Endodermal cell (in vitro differentiated cells): ENCODE results near the gene PPP1R2B. TPM values are rescaled to one million over a fixed set of nuclear protein-coding genes. Genes with fewer than 3 reads are reported as not detected.

Experiments used
- DNase-seq: peaks from one replicate; pipeline ENCODE4 v3.0.0-alpha.2; 2017
- H3K27ac ChIP-seq: 2 replicates; pipeline ENCODE4 v1.5.1; 2013; ENCODE audit warnings: mild to moderate bottlenecking, low read depth, low read length, moderate library complexity
- H3K27me3 ChIP-seq: 2 replicates; pipeline ENCODE4 v1.6.1; 2013; ENCODE audit warnings: mild to moderate bottlenecking, low read length, moderate library complexity; ENCODE audit not compliant: insufficient read depth, control insufficient read depth, poor library complexity, severe bottlenecking
- H3K36me3 ChIP-seq: 2 replicates; pipeline ENCODE4 v1.7.0; 2013; ENCODE audit warnings: mild to moderate bottlenecking, low read length, moderate library complexity; ENCODE audit not compliant: control insufficient read depth, insufficient read depth
- H3K4me1 ChIP-seq: one replicate; pipeline ENCODE4 v1.7.0; 2013; ENCODE audit warnings: low read length; ENCODE audit not compliant: control insufficient read depth, insufficient read depth
- H3K4me3 ChIP-seq: 2 replicates; pipeline ENCODE4 v1.5.1; 2013; ENCODE audit warnings: mild to moderate bottlenecking, low read length, moderate library complexity
- H3K9ac ChIP-seq: 2 replicates; pipeline ENCODE4 v1.6.1; 2013; ENCODE audit warnings: mild to moderate bottlenecking, low read length, moderate library complexity; ENCODE audit not compliant: poor library complexity, severe bottlenecking; ENCODE audit errors: extremely low read depth
- H3K9me3 ChIP-seq: 2 replicates; pipeline ENCODE4 v1.6.1; 2013; ENCODE audit warnings: mild to moderate bottlenecking, low read length, moderate library complexity; ENCODE audit not compliant: control insufficient read depth
- H3K27ac Mint-ChIP-seq: 2 replicates; pipeline ENCODE4 v1.8.0; 2020; ENCODE audit warnings: mixed read lengths
- H3K27me3 Mint-ChIP-seq: 2 replicates; pipeline ENCODE4 v1.8.0; 2021; ENCODE audit warnings: mild to moderate bottlenecking, mixed read lengths; ENCODE audit not compliant: insufficient read depth
- H3K36me3 Mint-ChIP-seq: 2 replicates; pipeline ENCODE4 v1.8.0; 2020; ENCODE audit warnings: low read depth, mixed read lengths
- H3K4me1 Mint-ChIP-seq: 2 replicates; pipeline ENCODE4 v1.8.0; 2020; ENCODE audit warnings: mixed read lengths
- H3K4me3 Mint-ChIP-seq: 2 replicates; pipeline ENCODE4 v1.8.0; 2020; ENCODE audit warnings: mild to moderate bottlenecking, moderate library complexity, mixed read lengths
- H3K9me3 Mint-ChIP-seq: 2 replicates; pipeline ENCODE4 v1.8.0; 2020; ENCODE audit warnings: mild to moderate bottlenecking, mixed read lengths
- WGBS, 2 experiments: methylation state at CpG; one replicate each; pipeline versions ENCODE4 v1.1.5 to v1.1.7; 2013; ENCODE audit warnings: missing lambda C conversion rate in 2 of 2, mixed read lengths in 1 of 2; ENCODE audit not compliant: insufficient coverage in 1 of 2, insufficient read length in 1 of 2; 5-methylcytosine and 5-hydroxymethylcytosine counted together
- total RNA-seq, 2 donors: library from RNA; stranded (reverse); fragmentation: NEBNext Ultra II Directional in 1 of 2; extraction: Animal tissue kit (Norgen Biotek cat#: 25700) in 1 of 2; gene quantifications; 2 replicates in 1 of 2; 3 replicates in 1 of 2; pipeline ENCODE4 v1.2.1, GENCODE V29; 2021
- TF ChIP-seq, protein P1 (sequence below): fragments of 200-600 bp; sonication (generic); conservative IDR thresholded peaks from 2 replicates; pipeline ENCODE4 v1.5.0; 2021; ENCODE audit warnings: antibody characterized with exemption, mild to moderate bottlenecking

PPP1R2B gene
- total RNA-seq, 2 donors from 2014 or later: not detected

DNA sequence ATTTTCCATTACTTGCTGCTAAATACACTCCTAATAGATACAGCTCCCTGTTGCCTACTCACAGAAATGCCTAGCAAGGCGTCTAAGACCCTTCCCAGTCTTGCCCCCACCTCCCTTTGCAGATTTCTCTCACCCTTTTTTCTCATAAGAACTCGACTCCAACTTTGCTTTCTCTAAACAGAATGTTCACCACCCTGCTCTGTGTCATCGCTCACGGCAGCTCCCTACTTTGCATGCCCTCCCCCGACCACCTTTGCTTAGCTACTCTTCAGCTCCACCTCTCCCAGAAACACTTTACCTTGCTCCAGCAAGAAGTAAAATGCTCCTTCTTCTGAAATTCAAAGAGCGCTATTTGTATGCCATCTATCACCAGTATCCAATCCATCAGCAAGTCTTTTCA is 15.2 kb upstream of the PPP1R2B start:
- DNase-seq: no peak
- H3K4me3 ChIP-seq: no peak overlapping the region
- H3K9me3 ChIP-seq: no peaks in the 10 kb centered on the region
- H3K9ac ChIP-seq: no peak overlapping the region
- H3K4me3 Mint-ChIP-seq: no peak overlapping the region
- H3K9me3 Mint-ChIP-seq: no peaks in the 10 kb centered on the region
- 69 to 82% methylated on average over 6 of the region's 6 CpGs for WGBS, 2 experiments
- TF ChIP-seq, protein P1, sequence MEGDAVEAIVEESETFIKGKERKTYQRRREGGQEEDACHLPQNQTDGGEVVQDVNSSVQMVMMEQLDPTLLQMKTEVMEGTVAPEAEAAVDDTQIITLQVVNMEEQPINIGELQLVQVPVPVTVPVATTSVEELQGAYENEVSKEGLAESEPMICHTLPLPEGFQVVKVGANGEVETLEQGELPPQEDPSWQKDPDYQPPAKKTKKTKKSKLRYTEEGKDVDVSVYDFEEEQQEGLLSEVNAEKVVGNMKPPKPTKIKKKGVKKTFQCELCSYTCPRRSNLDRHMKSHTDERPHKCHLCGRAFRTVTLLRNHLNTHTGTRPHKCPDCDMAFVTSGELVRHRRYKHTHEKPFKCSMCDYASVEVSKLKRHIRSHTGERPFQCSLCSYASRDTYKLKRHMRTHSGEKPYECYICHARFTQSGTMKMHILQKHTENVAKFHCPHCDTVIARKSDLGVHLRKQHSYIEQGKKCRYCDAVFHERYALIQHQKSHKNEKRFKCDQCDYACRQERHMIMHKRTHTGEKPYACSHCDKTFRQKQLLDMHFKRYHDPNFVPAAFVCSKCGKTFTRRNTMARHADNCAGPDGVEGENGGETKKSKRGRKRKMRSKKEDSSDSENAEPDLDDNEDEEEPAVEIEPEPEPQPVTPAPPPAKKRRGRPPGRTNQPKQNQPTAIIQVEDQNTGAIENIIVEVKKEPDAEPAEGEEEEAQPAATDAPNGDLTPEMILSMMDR: no peak
- H3K27ac Mint-ChIP-seq: no peak overlapping the region
- H3K27me3 ChIP-seq: no peaks in the 10 kb centered on the region
- H3K36me3 Mint-ChIP-seq: no peaks in the 10 kb centered on the region
- no peaks in the 10 kb centered on the region for H3K4me1 ChIP-seq
- H3K36me3 ChIP-seq: no peaks in the 10 kb centered on the region
- no peak overlapping the region for H3K27ac ChIP-seq
- no peaks in the 10 kb centered on the region for H3K4me1 Mint-ChIP-seq
- H3K27me3 Mint-ChIP-seq: no peaks in the 10 kb centered on the region

DNA sequence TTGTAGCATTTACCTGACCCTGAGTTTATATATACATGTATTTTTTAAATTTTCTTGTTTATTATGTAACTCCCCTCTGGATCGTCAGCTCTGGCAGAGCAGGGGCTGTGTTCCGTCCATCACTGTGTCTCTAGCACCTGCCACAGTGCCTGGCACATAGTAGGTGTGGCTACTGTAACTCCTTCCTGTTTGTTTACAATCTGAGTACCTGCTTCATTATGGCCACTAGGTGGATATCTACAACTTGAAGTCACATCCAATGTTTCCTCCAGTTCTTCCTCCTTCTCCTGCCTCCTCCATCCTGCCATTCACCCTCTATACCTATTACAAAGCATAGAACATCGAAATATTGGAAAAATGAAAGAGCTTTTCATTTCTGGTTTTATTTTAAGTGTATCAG is 14.2 kb upstream of the PPP1R2B start:
- H3K27me3 Mint-ChIP-seq: no peaks in the 10 kb centered on the region
- Histone ChIP-seq H3K36me3 (no peaks in the 10 kb centered on the region), H3K4me1 (no peaks in the 10 kb centered on the region), H3K27me3 (no peaks in the 10 kb centered on the region), H3K4me3 (no peak overlapping the region), H3K27ac (no peak overlapping the region), H3K9ac (no peak overlapping the region), H3K9me3 (no peaks in the 10 kb centered on the region)
- TF ChIP-seq, protein P1: peak; percentile 78
- no peaks in the 10 kb centered on the region for H3K9me3 Mint-ChIP-seq
- WGBS, 2 experiments: 83 to 91% methylated on average over 1 to 2 of the region's 3 CpGs
- no peaks in the 10 kb centered on the region for H3K4me1 Mint-ChIP-seq
- no peak overlapping the region for H3K4me3 Mint-ChIP-seq
- DNase-seq: peak; percentile 51
- H3K36me3 Mint-ChIP-seq: no peaks in the 10 kb centered on the region
- H3K27ac Mint-ChIP-seq: no peak overlapping the region

DNA sequence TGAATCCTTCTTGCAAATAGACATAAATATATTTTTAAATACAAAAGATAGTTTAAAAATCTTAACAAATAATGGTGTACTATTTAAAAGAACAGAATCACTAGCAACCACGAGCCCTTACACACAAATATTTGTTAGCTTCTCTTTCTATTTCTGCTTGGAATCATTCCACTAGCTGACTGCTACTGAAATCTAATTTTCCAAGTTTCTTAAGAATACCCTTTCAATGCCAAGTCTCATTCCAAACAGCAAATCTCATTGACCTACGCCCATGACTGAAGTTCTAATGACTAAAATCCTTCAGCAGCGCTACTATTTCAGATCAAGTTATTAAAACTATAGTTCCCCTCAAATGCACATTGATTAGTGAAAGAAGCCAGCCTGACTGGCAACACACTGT is 13.2 kb upstream of the PPP1R2B start:
- DNase-seq: no peak
- no peaks in the 10 kb centered on the region for H3K4me1 Mint-ChIP-seq
- TF ChIP-seq, protein P1: no peak
- no peaks in the 10 kb centered on the region for H3K9me3 Mint-ChIP-seq
- no peak overlapping the region for H3K4me3 Mint-ChIP-seq
- H3K9me3 ChIP-seq: no peaks in the 10 kb centered on the region
- no peak overlapping the region for H3K9ac ChIP-seq
- no peak overlapping the region for H3K27ac ChIP-seq
- no peaks in the 10 kb centered on the region for H3K36me3 ChIP-seq
- 91% methylated on average over 3 of the region's 3 CpGs; no CpG with 5 or more reads in 1 of the 2 experiments for WGBS, 2 experiments
- no peak overlapping the region for H3K4me3 ChIP-seq
- no peaks in the 10 kb centered on the region for H3K27me3 ChIP-seq
- no peaks in the 10 kb centered on the region for H3K27me3 Mint-ChIP-seq
- H3K4me1 ChIP-seq: no peaks in the 10 kb centered on the region
- no peak overlapping the region for H3K27ac Mint-ChIP-seq
- H3K36me3 Mint-ChIP-seq: no peaks in the 10 kb centered on the region
